Measurements from ENCODE around the gene TMEM60.
"Not testable (repeated sequence)": the region's sequence is repeated elsewhere in the genome, so short reads cannot be mapped to it uniquely, and the experiment has no call there.

TMEM60 gene

DNA sequence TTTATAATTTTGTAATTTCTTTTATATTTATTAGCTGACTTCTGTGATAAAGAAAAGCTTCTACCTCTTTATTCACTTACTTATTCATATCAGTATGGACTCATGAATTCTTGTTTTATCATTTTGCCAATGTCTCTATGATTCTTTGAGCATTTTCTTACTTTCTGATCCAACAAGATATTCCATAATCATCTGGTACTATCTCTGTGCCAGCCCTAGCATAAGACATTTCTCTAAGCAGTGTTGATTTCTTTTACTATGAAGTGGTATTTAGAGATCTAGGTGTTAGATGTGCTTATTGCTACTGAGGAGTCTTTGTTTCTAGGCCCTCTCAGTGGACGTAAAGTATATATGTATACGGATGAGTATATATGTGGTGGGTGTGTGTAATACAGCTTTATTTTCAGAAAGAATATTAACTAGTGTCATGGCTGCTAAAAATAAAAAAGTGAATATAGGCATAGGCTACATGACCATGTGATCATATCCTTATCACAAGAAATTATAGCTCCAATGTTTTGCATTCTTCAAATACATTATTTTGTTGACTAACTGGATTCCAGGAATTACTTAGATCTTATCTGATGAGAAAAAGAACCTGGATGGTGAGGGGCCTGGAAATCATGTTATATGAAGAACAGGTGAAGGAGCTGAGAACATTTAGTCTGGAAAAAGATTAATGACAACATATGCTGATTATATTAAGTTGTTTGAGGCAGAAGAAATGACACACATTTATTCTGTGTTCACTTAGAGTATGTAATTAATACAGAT is 13.5 kb upstream of the TMEM60 start:
- DNase-seq = no peak

DNA sequence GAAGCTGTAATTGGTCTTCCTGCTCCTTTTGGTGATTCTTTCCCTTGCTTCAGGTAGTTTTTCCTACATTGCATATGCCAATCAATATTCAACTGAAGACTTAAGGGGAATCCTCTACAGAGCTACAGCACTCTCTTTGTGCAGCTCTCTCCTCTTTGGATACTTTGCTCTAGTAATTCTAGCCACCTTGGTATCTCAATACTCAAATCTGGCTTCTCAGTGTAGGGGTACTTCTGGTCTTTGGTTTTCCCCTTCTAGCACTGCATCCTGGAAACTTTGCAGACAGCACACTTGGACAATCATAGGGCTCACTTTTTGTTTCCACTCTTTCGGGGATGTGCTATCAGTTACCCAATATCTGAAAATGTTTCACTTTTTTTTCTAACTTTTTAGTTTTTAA is 10.3 kb upstream of the TMEM60 start:
- no peak for DNase-seq

DNA sequence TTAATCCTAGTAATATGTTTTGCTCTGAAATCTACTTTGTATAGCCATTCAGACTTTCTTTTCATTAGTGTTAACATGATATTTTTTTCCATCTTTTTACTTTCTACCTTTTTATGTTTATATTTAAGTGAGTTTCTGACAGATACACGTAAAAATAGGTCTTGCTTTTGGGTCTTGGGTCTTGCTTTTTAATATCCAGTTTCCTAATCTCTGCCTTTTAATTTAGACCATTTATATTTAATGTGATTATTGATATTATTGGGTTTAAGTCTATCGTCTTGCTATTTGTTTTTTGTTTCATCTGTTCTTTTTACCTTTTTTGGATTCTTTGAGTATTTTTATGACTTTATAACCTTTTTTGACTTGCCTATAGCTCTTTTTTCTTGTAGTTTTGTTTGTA is 8.2 kb upstream of the TMEM60 start:
- DNase-seq = no peak

DNA sequence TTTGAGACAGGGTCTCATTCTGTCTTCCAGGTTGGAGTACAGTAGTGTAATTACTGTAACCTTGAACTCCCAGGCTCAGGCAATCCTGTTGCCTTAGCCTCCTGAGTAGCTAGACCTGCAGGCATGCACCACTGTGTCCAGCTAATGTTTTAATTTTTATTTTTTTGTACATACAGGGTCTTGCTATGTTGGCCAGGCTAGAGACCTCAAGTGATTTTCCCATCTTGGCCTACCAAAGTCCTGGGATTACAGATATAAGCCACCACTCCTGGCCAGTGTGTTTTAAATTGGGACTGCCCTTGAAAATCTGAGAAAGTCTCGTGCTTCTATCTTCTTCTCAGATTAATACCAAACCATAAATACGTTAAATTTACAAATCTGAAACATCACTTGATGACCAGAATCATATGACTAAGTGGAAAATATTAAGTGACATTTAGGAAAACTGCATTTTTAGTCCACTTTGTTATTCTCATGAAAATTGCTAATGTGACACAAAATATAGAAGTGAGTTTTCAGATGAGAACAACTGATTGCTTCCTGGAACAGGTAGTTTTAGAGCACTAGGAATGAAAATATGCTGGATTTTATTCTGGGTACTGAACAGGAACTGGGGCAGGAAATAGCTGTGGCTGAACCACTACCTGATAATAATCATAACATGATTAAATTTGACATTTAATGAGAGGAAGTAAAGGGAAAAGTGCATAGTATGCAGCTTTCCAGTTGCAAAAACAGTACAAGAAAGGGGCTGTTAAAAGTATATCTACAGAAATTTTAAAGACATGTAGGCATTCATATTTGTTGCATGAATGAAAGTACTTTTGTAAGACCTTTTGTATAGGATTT is 4.5 kb upstream of the TMEM60 start:
- DNase-seq = no peak

DNA sequence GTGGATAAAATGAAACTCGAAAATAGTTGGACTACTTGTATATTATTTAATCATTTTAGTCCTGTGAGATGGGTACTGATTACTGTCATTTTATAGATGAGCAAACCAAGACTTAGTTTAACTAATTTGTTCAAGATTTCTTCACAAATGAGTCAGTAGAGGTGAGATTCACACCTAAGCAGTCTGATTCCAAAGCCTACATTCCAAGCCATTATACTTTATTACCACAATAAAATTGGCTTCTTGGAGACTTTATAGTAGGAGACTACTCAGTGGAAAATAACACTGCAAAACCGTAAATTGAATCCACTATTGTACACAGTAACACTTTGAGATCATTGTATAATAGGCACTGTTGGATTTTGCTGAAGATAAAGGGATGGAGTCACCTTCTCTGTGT is 2.5 kb upstream of the TMEM60 start:
- no peak for DNase-seq

DNA sequence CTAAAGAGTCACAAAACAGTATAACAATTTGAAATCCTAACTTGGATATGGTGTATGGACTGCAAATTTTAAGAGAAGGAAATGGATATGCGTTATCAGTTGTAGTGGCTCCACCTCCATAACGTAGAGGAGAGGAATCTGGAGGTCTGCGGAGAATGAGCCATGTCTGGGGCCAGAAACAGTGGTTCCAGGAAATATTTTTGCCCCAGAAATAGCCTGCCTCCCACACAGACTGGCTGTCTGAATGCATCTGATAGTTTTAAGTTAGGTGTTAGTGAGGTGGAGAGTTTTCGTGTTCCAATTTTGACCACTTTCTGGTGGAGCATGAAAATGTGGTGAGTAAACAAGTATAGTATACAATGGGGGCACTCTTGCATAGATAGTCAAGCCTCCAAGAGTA is 1.9 kb upstream of the TMEM60 start:
- no peak for DNase-seq

DNA sequence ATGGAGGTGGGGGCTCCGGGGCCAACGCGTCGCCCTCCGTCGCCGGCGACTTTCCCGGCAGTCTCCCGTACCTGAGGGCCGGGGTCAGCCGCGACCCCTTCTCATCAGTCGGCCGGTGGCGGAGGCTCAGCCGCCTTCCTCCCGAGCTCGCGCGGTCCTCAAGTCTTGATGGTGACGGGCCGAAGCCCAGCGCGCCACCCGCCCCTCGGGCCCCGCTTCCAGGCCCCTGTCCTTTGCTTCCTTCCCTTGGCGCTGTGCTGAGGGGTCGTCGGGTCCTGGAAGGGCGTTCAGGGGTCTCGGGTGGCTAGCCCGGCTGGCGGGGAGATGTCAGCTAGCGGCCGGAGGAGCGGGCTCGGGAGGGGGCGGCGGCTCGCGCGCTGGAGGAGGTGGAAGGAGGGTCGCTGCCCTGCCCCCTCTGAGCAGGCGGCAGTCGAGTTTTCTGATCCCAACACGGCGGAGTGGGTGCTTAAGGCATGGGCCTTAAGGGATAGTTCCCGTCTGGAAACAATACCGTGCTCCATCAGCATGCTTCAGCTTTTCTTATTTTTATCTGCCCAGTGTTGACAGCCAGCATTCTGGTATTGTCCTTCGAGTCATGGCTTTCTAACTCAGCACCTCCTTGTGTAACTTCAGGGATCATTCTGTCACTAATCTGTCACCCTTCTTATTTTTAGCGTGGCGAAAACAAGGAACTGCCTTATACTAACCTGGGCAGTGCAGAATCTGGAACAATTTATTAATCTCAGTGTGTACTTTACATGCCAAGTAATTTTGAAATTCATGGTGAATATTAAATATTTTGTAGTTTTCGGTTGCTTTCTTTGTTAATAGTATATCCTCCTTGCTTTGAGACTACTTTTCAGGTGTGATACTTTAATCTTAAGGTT is 1.1 kb upstream of the TMEM60 start:
- peak in 42 of 56 donors; percentile 6 to 59 (median 44) for DNase-seq

DNA sequence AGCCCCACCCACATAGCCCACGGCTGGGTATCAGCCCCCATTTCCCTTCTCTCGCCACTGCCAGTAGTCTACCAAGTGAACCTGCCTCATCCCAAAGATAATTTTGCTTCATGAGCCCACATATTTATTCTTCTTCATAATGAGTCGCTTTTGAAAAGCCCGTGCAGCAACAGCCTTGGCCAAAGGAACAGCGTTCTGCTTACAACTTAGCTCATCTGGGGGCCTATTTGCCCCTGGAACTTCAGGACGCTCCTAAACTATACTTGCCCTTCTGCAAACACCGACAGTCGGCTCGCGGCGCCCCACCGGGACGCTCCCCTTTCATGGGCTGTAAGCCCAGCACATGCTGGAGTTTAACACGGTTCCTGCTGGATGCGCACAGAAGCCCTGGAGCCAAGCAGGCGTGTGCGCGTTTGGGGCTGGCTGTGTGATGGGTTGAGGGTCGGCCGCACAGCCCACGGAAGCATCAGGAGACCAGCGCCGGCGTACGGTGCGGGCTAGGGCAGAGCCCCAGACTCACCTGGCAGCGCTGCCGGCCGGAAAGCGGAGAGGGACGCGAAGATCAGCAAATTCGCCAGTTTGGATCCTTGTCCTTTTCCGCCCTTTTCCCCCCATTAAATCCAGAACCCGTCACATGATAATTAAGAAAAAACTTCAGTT is 370 bp downstream of the TMEM60 start:
- DNase-seq = peak in 18 of 56 donors; percentile 38 to 82 (median 58)

DNA sequence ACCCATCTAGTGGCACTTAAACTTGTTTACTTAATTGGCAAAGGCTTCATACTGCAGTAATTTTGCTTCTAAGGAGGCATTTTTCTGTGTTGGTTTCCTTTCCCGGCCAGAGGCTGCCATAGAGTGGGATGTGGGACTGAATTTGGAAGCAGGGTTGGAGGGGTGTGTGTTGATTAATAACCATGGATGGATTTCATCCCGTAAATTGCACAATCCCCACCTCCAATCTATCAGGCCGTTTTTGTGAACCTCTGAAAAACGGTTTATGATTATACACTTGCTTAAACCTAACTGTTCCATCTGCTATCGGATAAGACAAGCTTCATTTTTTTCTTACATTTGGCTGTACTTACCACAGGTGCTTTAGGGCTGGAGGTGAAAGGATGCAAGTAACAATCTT is 1.3 kb downstream of the TMEM60 start:
- no peak for DNase-seq

DNA sequence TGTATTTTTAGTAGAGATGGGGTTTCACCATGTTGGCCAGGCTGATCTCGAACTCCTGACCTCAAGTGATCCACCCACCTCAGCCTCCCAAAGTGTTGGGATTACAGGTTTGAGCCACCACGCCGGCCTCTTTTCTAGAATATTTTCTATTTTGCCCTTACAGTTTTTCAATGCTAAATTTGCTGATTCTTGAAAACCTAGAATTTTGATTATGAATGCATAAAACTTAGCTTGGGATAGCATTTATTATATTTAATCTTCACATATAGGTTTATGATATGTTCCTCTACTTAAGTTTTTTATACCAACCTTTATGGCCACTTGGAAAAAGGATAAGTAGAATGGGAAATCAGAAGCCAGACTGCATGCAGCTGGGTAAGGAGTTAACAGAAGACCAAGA is 2.1 kb downstream of the TMEM60 start:
- no peak for DNase-seq

DNA sequence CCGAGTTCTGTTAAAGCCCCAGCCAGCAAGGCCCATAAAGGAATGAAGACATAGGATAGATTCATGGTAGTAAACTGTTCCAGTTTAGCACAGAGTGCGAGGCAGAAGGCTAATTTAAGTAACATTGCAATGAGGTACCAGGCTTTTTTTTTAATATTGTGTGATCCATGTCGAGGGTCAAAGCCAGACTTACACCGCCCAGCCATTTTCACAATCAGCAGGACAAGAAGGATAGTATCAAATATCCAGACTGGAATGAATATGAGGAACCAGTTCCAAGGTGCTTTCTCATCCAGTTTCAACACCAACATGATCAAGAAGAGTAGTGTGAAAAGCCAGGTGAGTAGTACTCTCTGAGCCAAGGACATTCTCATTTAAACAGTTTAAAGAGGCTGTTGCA is 4.2 kb downstream of the TMEM60 start:
- no peak for DNase-seq

DNA sequence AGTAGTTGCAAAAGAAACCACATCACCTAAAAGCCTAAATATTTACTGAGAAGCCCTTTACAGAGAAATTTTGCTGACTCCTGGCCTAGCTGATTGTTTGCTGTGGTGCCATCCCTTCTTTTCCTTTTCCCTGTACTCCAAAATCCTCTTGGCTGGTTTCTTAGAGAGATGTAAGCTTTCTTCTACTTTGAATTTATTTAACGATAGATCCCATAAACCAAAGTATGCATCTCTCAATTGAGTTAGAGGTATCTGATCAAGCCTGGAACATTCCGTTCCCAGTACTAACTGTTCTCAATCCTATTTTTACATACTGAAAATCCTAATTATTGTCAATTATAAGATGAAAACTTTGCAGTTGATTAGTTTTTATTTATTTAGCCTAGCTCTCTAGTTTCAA is 6.3 kb downstream of the TMEM60 start:
- no peak for DNase-seq

DNA sequence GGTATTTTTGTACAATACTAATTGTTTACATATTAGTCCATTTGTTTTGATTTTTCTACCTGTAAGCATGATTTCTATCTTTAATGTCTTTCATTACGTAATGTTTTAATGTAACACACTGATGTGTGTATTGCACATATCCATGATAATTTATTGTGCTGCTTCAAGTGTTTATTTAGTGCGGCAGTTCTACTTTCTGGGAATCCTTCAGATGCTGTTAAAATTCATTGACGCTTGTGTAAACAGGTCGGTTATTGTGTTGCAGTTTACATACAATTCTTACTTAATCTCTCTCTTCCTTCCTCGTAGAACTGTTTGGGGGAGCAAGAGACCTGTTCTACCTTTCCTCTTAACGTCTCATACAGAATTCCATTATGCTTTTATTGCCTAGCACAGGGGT is 6.9 kb downstream of the TMEM60 start:
- no peak for DNase-seq

DNA sequence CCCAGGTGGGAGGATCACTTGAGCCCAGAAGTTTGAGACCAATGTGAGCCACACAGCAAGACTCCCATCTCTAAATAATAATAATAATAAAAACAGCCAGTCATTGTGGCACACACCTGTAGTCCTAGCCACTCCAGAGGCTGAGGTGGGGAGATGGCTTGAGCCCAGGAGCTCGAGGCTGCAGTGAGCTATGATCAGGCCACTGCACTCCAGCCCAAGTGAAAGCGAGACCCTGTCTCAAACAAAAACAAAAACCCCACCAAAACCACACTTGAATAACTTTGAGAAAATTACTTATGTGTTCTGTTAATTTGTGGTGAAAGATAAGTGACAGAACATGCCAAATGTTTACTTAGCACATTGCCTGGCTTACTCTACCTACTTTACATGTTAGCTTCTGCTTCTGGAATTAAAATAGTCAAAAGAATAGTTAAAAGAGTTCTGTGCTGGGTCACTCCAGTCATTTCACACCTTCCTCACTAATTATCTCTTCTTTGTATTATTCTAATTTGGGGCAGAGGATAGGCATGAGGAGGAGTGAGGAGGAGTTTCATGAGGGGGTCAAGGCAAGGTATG is 9.8 kb downstream of the TMEM60 start:
- no peak for DNase-seq

DNA sequence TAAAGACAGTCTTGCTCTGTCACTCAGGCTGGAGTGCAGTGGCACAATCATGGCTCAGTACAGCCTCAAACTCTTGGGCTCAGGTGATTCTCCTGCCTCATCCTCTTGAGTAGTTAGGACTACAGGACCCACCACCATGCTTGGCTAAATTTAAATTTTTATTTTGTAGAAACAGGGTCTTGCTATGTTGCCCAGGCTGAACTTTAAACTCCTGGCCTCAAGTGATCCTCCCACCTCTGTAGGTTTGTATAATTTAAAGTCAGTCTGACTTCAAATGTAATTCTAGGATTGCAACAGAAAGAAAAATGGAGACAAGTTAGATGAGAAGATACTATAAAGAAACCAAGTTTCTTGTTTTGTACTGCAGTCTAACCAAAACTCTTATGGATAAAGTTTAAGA is 11.5 kb downstream of the TMEM60 start:
- no peak for DNase-seq

DNA sequence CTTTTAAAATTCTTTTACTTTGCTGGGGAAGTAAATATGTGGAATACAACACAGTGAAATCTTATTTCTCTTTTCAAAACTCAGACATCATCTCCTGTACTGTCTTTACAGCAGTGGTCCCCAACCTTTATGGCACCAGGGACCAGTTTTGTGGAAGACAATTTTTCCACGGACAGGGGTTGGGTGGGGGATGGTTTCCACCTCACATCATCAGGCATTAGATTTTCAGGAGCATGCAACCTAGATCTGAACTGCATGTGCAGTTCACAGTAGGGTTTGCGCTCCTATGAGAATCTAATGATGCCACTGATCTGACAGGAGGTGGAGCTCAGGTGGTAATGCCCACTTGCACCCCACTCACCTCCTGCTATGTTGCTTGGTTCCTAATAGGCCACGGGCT is 12.2 kb downstream of the TMEM60 start:
- DNase-seq = no peak

DNA sequence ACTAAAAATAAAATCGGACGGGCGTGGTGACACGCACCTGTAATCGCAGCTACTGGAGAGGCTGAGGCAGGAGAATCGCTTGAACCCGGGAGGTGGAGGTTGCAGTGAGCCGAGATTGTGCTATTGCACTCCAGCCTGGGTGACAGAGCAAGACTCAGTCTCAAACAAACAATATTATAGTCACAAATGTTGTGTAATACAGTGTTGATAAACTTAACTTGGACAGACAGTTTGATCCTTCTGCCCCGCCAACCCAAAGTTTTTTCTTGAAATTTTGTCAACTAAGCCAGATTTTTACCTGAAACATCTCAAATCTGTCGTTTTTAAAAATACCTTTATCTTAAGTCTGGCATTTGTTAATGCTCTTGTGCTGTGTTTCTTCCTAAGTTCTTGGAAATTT is 13.8 kb downstream of the TMEM60 start:
- DNase-seq = not testable (repeated sequence)

DNA sequence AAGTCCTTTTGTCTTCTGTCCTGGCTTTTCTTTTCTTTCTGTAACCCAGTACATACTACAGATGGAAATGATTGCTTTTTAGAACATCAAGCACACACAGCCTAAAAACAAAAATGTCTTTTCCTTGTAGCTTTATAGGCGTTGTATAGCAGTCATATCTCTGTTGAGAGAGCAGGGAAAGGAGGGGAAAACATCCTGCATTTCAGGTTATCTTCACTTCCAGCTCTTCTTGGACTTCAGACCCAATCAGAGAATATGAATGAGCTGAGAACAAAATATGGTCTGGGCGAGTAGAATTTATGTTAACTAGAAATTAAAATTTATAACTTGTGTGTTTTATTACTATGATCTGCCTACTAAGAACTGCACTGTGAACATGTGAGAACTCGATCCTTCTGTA is 14.7 kb downstream of the TMEM60 start:
- no peak for DNase-seq

DNA sequence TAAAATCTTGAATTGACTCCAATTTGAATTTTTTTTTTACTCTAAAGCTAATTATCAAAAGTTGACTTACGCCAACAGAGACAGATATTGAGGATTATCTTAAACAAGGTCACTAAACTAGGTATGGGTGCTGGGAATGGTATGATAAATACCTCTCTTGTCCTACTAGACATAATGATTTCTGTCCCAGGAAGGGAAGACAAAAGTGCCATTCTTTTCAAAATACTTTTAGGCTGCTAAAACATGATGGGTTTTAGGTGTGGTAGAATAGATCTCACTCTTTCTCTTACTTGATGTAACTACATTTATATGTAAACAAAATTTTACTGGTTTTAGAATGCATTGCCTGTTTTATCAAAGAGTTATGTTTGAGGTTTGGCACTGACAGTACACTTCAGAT is 15.1 kb downstream of the TMEM60 start:
- DNase-seq = no peak

DNA sequence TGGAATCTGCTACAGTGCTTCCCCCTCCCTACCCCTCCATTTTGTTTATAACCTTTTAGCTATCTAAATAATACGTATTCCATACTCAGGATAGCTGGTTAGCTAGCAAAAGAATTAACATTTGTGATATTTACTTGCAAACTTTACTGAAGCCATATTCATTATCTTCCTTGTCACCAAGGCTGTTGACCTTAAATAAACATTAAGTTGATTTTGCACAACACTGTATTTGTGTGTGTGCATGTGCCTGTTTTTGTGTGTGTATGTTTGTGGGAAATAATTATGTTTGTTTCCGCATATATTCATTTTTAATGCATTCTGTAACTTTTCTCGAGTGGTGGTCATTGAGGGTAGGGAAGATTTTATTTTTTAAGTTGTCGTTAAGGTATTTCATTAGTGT is 15.9 kb downstream of the TMEM60 start:
- DNase-seq = no peak

DNA sequence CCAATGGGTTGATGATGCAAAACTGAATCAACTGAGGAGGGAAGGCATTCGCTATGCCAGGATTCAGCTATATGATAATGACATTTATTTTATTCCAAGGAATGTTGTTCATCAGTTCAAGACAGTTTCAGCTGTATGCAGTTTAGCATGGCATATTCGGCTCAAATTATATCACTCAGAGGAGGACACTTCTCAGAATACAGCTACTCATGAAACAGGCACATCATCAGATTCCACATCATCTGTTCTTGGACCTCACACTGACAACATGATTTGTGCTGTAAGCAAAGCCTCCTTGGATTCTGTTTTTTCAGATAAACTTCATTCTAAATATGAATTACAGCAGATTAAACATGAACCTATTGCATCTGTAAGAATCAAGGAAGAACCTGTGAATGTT is 19.7 kb downstream of the TMEM60 start:
- no peak for DNase-seq
